Parathyroid adenoma (tissue), 2 donors: Measurements from ENCODE around the gene SET.

Experiments
- H2AFZ ChIP-seq: fragments of 300-600 bp; sonication (generic); one replicate; pipeline ENCODE4 v1.7.0; 2017; ENCODE audit warnings: antibody characterized with exemption, mild to moderate bottlenecking
- H3K27ac ChIP-seq: fragments of 300-600 bp; sonication (generic); one replicate; pipeline ENCODE4 v1.7.0; 2017
- H3K27me3 ChIP-seq: fragments of 300-600 bp; sonication (generic); one replicate; pipeline ENCODE4 v1.7.0; 2017; ENCODE audit warnings: low read length; ENCODE audit not compliant: control insufficient read depth, insufficient read depth
- H3K36me3 ChIP-seq: fragments of 300-600 bp; sonication (generic); one replicate; pipeline ENCODE4 v1.7.0; 2017; ENCODE audit warnings: low read length; ENCODE audit not compliant: control insufficient read depth, insufficient read depth
- H3K4me1 ChIP-seq: fragments of 300-600 bp; sonication (generic); one replicate; pipeline ENCODE4 v1.7.0; 2017; ENCODE audit warnings: control low read depth
- H3K4me2 ChIP-seq: fragments of 300-600 bp; sonication (generic); one replicate; pipeline ENCODE4 v1.7.0; 2017; ENCODE audit warnings: low read length
- H3K4me3 ChIP-seq: fragments of 300-600 bp; sonication (generic); one replicate; pipeline ENCODE4 v1.7.0; 2017; ENCODE audit warnings: low read depth, low read length
- H3K79me2 ChIP-seq: fragments of 300-600 bp; sonication (generic); one replicate; pipeline ENCODE4 v1.7.0; 2017; ENCODE audit warnings: control low read depth
- H3K9ac ChIP-seq: fragments of 300-600 bp; sonication (generic); one replicate; pipeline ENCODE4 v1.7.0; 2017; ENCODE audit warnings: mild to moderate bottlenecking
- H3K9me3 ChIP-seq: fragments of 300-600 bp; sonication (generic); one replicate; pipeline ENCODE4 v1.7.0; 2017; ENCODE audit warnings: low read length; ENCODE audit not compliant: control insufficient read depth
- TF ChIP-seq, protein P1 (sequence below): fragments of 300-600 bp; sonication (generic); IDR thresholded peaks from one replicate; pipeline ENCODE4 v1.7.0; 2017; ENCODE audit warnings: antibody characterized with exemption, mild to moderate bottlenecking
- donor health status: primary hyperparathyroidism.

SET gene

DNA sequence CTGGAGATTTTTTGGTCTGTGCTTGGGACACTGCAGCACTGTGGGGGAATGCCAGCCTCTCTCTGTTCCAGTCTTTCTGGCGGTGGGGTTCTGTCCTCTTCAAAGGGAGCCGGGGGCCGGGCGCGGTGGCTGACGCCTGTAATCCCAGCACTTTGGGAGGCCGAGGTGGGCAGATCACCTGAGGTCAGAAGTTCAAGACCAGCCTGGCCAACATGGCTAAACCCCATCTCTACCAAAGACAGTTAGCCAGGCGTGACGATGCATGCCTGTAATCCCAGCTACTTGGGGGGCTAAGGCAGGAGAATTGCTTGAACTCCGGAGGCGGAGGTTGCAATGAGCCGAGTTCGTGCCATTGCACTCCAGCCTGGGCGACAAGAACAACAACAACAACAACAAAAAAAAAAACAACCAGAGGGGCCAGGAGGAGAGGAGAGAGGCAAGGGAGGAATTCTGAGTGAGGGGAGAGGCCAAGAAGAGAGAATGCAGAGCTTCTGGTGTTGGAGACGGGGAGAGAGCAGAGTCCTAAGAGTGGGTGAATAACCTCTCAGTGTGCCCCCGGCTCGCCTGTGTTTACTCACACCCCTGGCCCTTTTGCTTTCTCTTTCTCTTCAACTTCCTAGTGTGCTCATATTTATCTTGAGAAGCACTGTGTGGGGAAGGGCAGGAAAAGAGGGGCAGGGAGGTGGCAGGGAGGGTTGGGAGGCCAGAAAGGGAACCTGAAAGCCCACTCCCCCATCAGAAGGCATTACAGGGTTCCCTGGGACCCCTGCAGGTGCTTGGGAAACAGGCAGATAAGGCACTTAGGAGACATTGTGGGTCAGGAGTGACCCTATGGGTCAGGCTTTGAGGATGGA lies 3.2 kb upstream of the SET start:
- Histone ChIP-seq H3K79me2 (peaks cover 5% of the 10 kb centered on the region), H3K27ac (no peak overlapping the region), H3K4me3 (no peak overlapping the region)

DNA sequence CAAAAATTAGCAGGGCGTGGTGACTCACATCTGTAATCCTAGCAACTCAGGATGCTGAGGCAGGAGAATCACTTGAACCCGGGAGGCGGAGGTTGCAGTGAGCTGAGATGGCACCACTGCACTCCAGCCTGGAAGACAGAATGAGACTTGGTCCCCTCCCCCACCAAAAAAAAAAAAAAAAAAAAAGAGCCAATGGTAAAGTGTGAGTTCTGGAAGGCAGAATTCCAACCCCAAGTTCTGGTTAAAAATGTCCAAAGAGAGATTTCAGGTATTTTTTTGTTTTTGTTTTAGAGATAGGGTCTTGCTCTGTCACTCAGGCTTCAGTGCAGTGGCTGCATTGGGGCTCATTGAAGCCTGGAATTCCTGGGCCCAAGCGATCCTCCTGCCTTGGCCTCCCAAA lies 1.6 kb upstream of the SET start:
- Histone ChIP-seq H3K9ac (no peak overlapping the region), H2AFZ (no peak overlapping the region), H3K27me3 (no peaks in the 10 kb centered on the region), H3K79me2 (peaks cover 5% of the 10 kb centered on the region), H3K4me3 (no peak overlapping the region), H3K4me2 (no peak overlapping the region), H3K9me3 (no peaks in the 10 kb centered on the region), H3K27ac (no peak overlapping the region), H3K36me3 (no peaks in the 10 kb centered on the region), H3K4me1 (no peaks in the 10 kb centered on the region)
- TF ChIP-seq, protein P1, sequence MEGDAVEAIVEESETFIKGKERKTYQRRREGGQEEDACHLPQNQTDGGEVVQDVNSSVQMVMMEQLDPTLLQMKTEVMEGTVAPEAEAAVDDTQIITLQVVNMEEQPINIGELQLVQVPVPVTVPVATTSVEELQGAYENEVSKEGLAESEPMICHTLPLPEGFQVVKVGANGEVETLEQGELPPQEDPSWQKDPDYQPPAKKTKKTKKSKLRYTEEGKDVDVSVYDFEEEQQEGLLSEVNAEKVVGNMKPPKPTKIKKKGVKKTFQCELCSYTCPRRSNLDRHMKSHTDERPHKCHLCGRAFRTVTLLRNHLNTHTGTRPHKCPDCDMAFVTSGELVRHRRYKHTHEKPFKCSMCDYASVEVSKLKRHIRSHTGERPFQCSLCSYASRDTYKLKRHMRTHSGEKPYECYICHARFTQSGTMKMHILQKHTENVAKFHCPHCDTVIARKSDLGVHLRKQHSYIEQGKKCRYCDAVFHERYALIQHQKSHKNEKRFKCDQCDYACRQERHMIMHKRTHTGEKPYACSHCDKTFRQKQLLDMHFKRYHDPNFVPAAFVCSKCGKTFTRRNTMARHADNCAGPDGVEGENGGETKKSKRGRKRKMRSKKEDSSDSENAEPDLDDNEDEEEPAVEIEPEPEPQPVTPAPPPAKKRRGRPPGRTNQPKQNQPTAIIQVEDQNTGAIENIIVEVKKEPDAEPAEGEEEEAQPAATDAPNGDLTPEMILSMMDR: no peak

More for the DNA sequence above, 3.2 kb upstream of the SET start:
- H3K9me3 ChIP-seq: no peaks in the 10 kb centered on the region
- no peaks in the 10 kb centered on the region for H3K36me3 ChIP-seq
- H3K4me2 ChIP-seq: no peak overlapping the region
- H3K9ac ChIP-seq: no peak overlapping the region
- H2AFZ ChIP-seq: no peak overlapping the region
- TF ChIP-seq, protein P1: no peak
- no peaks in the 10 kb centered on the region for H3K4me1 ChIP-seq
- H3K27me3 ChIP-seq: no peaks in the 10 kb centered on the region

DNA sequence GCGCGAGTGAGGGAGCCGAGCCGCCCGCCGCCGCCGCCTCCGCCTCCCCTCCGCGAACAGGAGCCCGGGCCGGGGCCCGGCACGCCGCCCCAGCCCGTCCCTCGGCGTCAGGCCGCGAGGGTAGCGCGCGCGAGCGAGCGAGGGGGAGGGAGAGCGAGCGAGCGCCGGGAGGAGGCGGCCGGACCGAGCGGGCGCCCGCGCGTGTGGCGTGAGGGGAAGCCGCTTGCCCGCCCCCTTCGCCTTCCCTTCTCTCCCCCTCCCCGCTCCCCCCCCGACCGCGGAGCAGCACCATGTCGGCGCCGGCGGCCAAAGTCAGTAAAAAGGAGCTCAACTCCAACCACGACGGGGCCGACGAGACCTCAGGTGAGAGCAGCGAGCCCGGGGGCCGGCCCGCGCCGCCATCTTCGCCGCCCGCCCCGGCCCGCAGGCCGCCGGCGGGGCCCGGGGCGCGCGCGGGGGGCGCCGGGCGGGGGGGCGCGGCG lies 312 bp downstream of the SET start:
- H3K27ac ChIP-seq: no peak overlapping the region
- H3K4me1 ChIP-seq: no peaks in the 10 kb centered on the region
- H3K79me2 ChIP-seq: peaks cover 5% of the 10 kb centered on the region
- H2AFZ ChIP-seq: no peak overlapping the region
- no peaks in the 10 kb centered on the region for H3K36me3 ChIP-seq
- H3K27me3 ChIP-seq: no peaks in the 10 kb centered on the region
- H3K4me3 ChIP-seq: peak overlapping the region; percentile 49
- H3K9me3 ChIP-seq: no peaks in the 10 kb centered on the region
- TF ChIP-seq, protein P1: no peak
- no peak overlapping the region for H3K4me2 ChIP-seq
- H3K9ac ChIP-seq: no peak overlapping the region

DNA sequence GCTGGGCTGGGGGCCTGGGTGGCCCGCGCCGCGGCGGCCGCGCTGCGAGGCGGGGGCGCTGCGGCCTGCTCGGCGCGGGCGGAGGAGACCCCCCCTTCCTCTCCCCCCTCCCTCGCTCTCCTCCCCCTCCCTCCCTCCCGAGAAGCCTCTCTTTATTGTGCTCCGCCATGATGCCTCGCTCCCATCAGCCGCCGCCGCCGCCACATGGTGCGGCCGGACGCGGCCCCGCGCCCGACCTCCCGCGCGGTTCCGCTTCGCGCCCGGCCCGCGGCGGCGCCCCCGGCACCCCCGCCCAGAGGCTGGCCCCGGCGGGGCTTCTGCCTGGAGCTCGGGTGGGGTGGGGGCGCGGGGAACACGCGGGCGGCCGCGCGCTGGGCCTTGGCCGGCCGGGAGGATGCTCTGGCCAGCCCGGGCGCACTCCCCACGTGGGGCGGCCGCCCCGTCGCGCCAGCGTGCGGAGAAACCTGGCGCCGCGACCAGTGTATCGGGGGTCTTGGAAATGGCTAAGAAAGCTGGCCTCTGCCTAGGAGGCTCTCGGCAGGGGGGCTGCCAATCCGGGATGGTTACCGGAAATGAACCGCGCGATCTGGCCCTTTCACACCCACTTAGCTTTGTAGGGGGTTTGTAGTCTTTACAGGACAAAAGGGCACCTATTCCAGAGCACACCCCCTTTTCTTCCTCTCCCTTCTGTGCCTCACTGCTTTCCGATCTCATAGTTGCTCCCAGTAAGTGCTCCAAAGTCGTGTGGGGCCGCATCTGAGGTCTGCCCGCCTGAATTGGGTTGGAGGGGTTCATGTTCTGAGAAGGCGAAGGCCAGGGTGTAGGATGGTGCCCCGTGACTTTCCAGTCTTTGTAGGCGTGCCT lies 1.0 kb downstream of the SET start:
- Histone ChIP-seq H3K9ac (no peak overlapping the region), H3K36me3 (no peaks in the 10 kb centered on the region), H2AFZ (no peak overlapping the region), H3K4me1 (no peaks in the 10 kb centered on the region), H3K27ac (peak overlapping the region; percentile 12), H3K27me3 (no peaks in the 10 kb centered on the region), H3K4me2 (peak overlapping the region; percentile 82), H3K4me3 (peak overlapping the region; percentile 61), H3K9me3 (no peaks in the 10 kb centered on the region), H3K79me2 (peaks cover 5% of the 10 kb centered on the region)
- TF ChIP-seq, protein P1: no peak
